ENCODE data around the gene DAB1.

DAB1 gene

DNA sequence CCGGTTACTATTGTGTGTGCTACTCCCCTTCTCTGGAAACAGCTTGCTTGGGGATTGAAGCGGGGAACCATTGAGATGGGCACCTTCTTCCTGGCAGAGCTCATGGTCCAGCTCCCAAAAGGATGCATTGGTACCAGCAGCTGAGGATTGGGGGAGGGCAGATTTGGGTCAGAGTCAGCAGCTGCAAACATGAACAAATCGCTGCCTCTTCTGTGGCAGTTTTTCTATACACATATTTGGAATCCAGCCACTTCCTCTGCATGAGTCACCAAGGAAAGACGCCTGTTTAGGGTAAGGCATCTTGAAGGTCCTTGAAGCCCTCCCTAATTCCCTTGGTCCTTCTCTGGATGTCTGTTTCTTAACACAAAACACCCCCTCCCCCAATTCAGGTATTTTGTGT is 104.7 kb downstream of the DAB1 start:
- Histone ChIP-seq H3K4me3 (ENCODE audit: low read depth, low read length) (no peak overlapping the region), H3K4me1 (no peaks in the 10 kb centered on the region), H3K9me3 (ENCODE audit: control insufficient read depth, low read length) (no peaks in the 10 kb centered on the region), H3K79me2 (no peaks in the 10 kb centered on the region), H3K4me2 (ENCODE audit: low read length) (no peak overlapping the region), H3K27ac (no peak overlapping the region), H3K9ac (no peak overlapping the region), H3K36me3 (ENCODE audit: control insufficient read depth, insufficient read depth, low read length) (no peaks in the 10 kb centered on the region), H2AFZ (no peak overlapping the region), H3K27me3 (ENCODE audit: control insufficient read depth, insufficient read depth, low read length) (no peaks in the 10 kb centered on the region)
- no peak for TF ChIP-seq CTCF (IDR thresholded peaks at IDR 0.05)

- no peak overlapping the region for H3K9ac ChIP-seq
- no peaks in the 10 kb centered on the region for H3K9me3 ChIP-seq (ENCODE audit: control insufficient read depth, low read length)
- no peak overlapping the region for H2AFZ ChIP-seq
- no peaks in the 10 kb centered on the region for H3K4me1 ChIP-seq
- H3K4me2 ChIP-seq (ENCODE audit: low read length), result no peak overlapping the region
- H3K4me3 ChIP-seq (ENCODE audit: low read depth, low read length), result no peak overlapping the region
- no peak for TF ChIP-seq CTCF (IDR thresholded peaks at IDR 0.05)
- H3K27ac ChIP-seq, result no peak overlapping the region
- no peaks in the 10 kb centered on the region for H3K36me3 ChIP-seq (ENCODE audit: control insufficient read depth, insufficient read depth, low read length)
- no peaks in the 10 kb centered on the region for H3K79me2 ChIP-seq
- H3K27me3 ChIP-seq (ENCODE audit: control insufficient read depth, insufficient read depth, low read length), result no peaks in the 10 kb centered on the region
Observed at GRCh38 chr1:57316861-57317260, 107.0 kb downstream of the DAB1 start.

DNA sequence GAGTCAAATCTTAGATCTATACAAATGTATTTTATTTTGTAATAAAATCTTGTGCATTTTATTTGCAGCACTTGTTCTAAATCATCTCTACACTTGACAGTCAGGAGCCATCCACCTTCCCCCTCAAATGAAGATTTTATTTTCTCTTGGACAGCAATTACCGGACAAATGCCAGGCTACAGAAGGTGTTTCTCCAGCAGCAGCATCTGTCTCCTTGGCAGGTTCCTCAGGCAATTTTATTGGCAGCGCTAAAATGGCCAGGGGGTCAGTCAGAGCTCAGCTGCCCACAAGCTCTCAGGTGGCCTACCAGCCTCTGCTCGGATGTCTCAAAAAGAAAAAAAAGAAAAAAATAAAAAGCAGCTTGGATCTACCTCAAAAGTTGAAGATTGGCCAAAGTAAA is 107.6 kb downstream of the DAB1 start:
- Histone ChIP-seq H3K9me3 (ENCODE audit: control insufficient read depth, low read length) (no peaks in the 10 kb centered on the region), H3K36me3 (ENCODE audit: control insufficient read depth, insufficient read depth, low read length) (no peaks in the 10 kb centered on the region), H3K9ac (no peak overlapping the region), H3K4me2 (ENCODE audit: low read length) (no peak overlapping the region), H3K27ac (no peak overlapping the region), H3K4me1 (no peaks in the 10 kb centered on the region), H3K4me3 (ENCODE audit: low read depth, low read length) (no peak overlapping the region), H3K27me3 (ENCODE audit: control insufficient read depth, insufficient read depth, low read length) (no peaks in the 10 kb centered on the region), H2AFZ (no peak overlapping the region), H3K79me2 (no peaks in the 10 kb centered on the region)
- TF ChIP-seq CTCF (IDR thresholded peaks at IDR 0.05), result no peak

- Histone ChIP-seq H3K9me3 (ENCODE audit: control insufficient read depth, low read length) (no peaks in the 10 kb centered on the region), H3K4me3 (ENCODE audit: low read depth, low read length) (no peak overlapping the region), H3K27me3 (ENCODE audit: control insufficient read depth, insufficient read depth, low read length) (no peaks in the 10 kb centered on the region), H3K4me1 (no peaks in the 10 kb centered on the region), H3K36me3 (ENCODE audit: control insufficient read depth, insufficient read depth, low read length) (no peaks in the 10 kb centered on the region), H3K9ac (no peak overlapping the region), H3K79me2 (no peaks in the 10 kb centered on the region), H3K27ac (no peak overlapping the region), H3K4me2 (ENCODE audit: low read length) (no peak overlapping the region), H2AFZ (no peak overlapping the region)
- TF ChIP-seq CTCF (IDR thresholded peaks at IDR 0.05), result no peak
Observed at GRCh38 chr1:57312869-57313268, 111.0 kb downstream of the DAB1 start.

DNA sequence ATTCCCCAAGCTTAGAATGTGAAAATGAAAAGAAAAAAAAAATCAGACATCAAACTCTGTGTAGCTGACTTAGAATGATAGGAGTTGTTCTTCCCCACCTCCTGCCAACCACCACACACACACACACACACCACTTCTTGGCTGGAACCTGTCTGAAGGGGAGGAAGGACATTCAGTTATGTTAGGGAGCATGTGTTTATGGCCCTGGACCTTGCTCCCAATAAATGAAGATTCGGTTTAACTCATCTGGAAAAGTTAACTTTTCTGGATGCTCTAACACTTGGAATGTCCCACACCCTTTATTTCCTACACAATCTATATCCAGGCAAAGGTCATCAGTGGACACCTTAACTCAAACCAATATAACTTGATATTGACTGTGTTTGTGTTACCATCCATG is 112.4 kb downstream of the DAB1 start:
- no peaks in the 10 kb centered on the region for H3K27me3 ChIP-seq (ENCODE audit: control insufficient read depth, insufficient read depth, low read length)
- TF ChIP-seq CTCF (IDR thresholded peaks at IDR 0.05), result no peak
- no peak overlapping the region for H3K27ac ChIP-seq
- H3K4me1 ChIP-seq, result no peaks in the 10 kb centered on the region
- H3K9me3 ChIP-seq (ENCODE audit: control insufficient read depth, low read length), result no peaks in the 10 kb centered on the region
- no peaks in the 10 kb centered on the region for H3K36me3 ChIP-seq (ENCODE audit: control insufficient read depth, insufficient read depth, low read length)
- no peak overlapping the region for H3K4me3 ChIP-seq (ENCODE audit: low read depth, low read length)
- H3K4me2 ChIP-seq (ENCODE audit: low read length), result no peak overlapping the region
- no peak overlapping the region for H2AFZ ChIP-seq
- no peaks in the 10 kb centered on the region for H3K79me2 ChIP-seq
- H3K9ac ChIP-seq, result no peak overlapping the region
